ENCODE measurements around the gene ITGA11. TPM values are rescaled to one million over a fixed set of nuclear protein-coding genes. Genes with fewer than 3 reads are reported as not detected.

Gene ITGA11
- total RNA-seq, 1 donor, result 567 TPM

GRCh38 chr15:68479870-68480269 is 47.9 kb upstream of the ITGA11 start:
- Histone ChIP-seq H3K27me3 (ENCODE audit: insufficient read depth, low read length) (no peaks in the 10 kb centered on the region), H3K9me3 (ENCODE audit: low read depth, low read length) (no peaks in the 10 kb centered on the region), H3K4me2 (ENCODE audit: insufficient read depth, low read length) (peak overlapping the region; percentile 65), H2AFZ (ENCODE audit: low read length) (peak overlapping the region; percentile 70), H3K36me3 (ENCODE audit: insufficient read depth, low read length) (no peaks in the 10 kb centered on the region), H4K20me1 (ENCODE audit: insufficient read depth, low read length) (no peaks in the 10 kb centered on the region), H3K79me2 (ENCODE audit: insufficient read depth, low read length) (no peaks in the 10 kb centered on the region), H3K4me1 (ENCODE audit: insufficient read depth, low read length) (peaks cover 30% of the 10 kb centered on the region), H3K4me3 (ENCODE audit: insufficient read depth, low read length) (peak overlapping the region; percentile 44), H3K27ac (ENCODE audit: low read depth, low read length) (peak overlapping the region; percentile 98)
- TF ChIP-seq CTCF (IDR thresholded peaks at IDR 0.05; ENCODE audit: extremely low read depth, low read depth, low read length), result no peak
- DNase-seq (ENCODE audit: insufficient read length, low spot score, missing footprints), result peak; percentile 51

DNA sequence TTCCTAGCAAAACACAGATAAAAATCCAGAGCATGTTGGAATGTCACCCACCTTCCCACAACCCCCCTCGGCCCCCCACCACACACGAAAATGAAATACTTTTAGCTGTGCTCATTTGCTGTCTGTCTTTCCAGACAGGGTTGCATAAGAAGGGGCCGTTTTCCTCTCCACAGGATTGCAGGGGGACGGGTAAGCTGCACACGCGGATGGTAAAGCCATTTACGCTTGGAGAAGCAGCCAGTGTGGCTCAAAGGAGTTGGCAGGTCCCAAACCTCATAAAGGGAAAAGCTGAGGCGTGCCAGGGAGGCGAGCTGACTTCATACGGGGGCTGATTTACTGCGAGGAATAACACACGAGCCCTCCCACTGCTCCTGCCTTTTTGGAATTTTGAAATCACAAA is 47.4 kb upstream of the ITGA11 start:
- Histone ChIP-seq H3K4me3 (ENCODE audit: insufficient read depth, low read length) (peak overlapping the region; percentile 44), H3K36me3 (ENCODE audit: insufficient read depth, low read length) (no peaks in the 10 kb centered on the region), H3K79me2 (ENCODE audit: insufficient read depth, low read length) (no peaks in the 10 kb centered on the region)

GRCh38 chr15:68478853-68479252 is 46.9 kb upstream of the ITGA11 start:
- H3K4me1 ChIP-seq (ENCODE audit: insufficient read depth, low read length), result peaks cover 21% of the 10 kb centered on the region
- H3K79me2 ChIP-seq (ENCODE audit: insufficient read depth, low read length), result no peaks in the 10 kb centered on the region
- H3K36me3 ChIP-seq (ENCODE audit: insufficient read depth, low read length), result no peaks in the 10 kb centered on the region
- DNase-seq (ENCODE audit: insufficient read length, low spot score, missing footprints), result no peak
- TF ChIP-seq CTCF (IDR thresholded peaks at IDR 0.05; ENCODE audit: extremely low read depth, low read depth, low read length), result no peak
- peak overlapping the region; percentile 98 for H3K27ac ChIP-seq (ENCODE audit: low read depth, low read length)
- H3K4me3 ChIP-seq (ENCODE audit: insufficient read depth, low read length), result no peak overlapping the region
- peak overlapping the region; percentile 42 for H2AFZ ChIP-seq (ENCODE audit: low read length)
- no peaks in the 10 kb centered on the region for H3K27me3 ChIP-seq (ENCODE audit: insufficient read depth, low read length)
- H3K4me2 ChIP-seq (ENCODE audit: insufficient read depth, low read length), result peak overlapping the region; percentile 65
- H3K9me3 ChIP-seq (ENCODE audit: low read depth, low read length), result no peaks in the 10 kb centered on the region
- H4K20me1 ChIP-seq (ENCODE audit: insufficient read depth, low read length), result no peaks in the 10 kb centered on the region

More for the DNA sequence above, 47.4 kb upstream of the ITGA11 start:
- Histone ChIP-seq H2AFZ (ENCODE audit: low read length) (peak overlapping the region; percentile 70), H3K4me1 (ENCODE audit: insufficient read depth, low read length) (peaks cover 25% of the 10 kb centered on the region), H3K27me3 (ENCODE audit: insufficient read depth, low read length) (no peaks in the 10 kb centered on the region), H3K4me2 (ENCODE audit: insufficient read depth, low read length) (peak overlapping the region; percentile 65), H3K27ac (ENCODE audit: low read depth, low read length) (peak overlapping the region; percentile 98), H4K20me1 (ENCODE audit: insufficient read depth, low read length) (no peaks in the 10 kb centered on the region), H3K9me3 (ENCODE audit: low read depth, low read length) (no peaks in the 10 kb centered on the region)
- no peak for TF ChIP-seq CTCF (IDR thresholded peaks at IDR 0.05; ENCODE audit: extremely low read depth, low read depth, low read length)
- DNase-seq (ENCODE audit: insufficient read length, low spot score, missing footprints), result peak; percentile 79

GRCh38 chr15:68475449-68475848 is 43.5 kb upstream of the ITGA11 start:
- Histone ChIP-seq H3K79me2 (ENCODE audit: insufficient read depth, low read length) (no peaks in the 10 kb centered on the region), H4K20me1 (ENCODE audit: insufficient read depth, low read length) (no peaks in the 10 kb centered on the region), H3K27me3 (ENCODE audit: insufficient read depth, low read length) (no peaks in the 10 kb centered on the region), H3K36me3 (ENCODE audit: insufficient read depth, low read length) (no peaks in the 10 kb centered on the region), H3K27ac (ENCODE audit: low read depth, low read length) (no peak overlapping the region), H3K4me2 (ENCODE audit: insufficient read depth, low read length) (no peak overlapping the region), H3K9me3 (ENCODE audit: low read depth, low read length) (no peaks in the 10 kb centered on the region), H3K4me3 (ENCODE audit: insufficient read depth, low read length) (no peak overlapping the region), H2AFZ (ENCODE audit: low read length) (peak overlapping the region; percentile 15), H3K4me1 (ENCODE audit: insufficient read depth, low read length) (peaks cover 28% of the 10 kb centered on the region)
- no peak for DNase-seq (ENCODE audit: insufficient read length, low spot score, missing footprints)
- TF ChIP-seq CTCF (IDR thresholded peaks at IDR 0.05; ENCODE audit: extremely low read depth, low read depth, low read length), result no peak

All from osteoblast (primary cell).